NCI-H146 treated with DMSO at 0.1 percent for 48 hours (cell line): Measurements from ENCODE around the gene GAS7.

ENCODE experiments used
- DNase-seq: peaks from one replicate; lab custom pipeline; 2025; ENCODE audit not compliant: unreplicated experiment; lab: John Stamatoyannopoulos, UW

Gene GAS7

GRCh38 chr17:10198509-10199249 lies at the start of gene GAS7:
Gene GAS7, minus strand, starts transcription at chr17:10198606.
- DNase-seq, result no peak

GRCh38 chr17:10247810-10248209 lies 49.4 kb upstream of the GAS7 start:
- no peak for DNase-seq

DNA sequence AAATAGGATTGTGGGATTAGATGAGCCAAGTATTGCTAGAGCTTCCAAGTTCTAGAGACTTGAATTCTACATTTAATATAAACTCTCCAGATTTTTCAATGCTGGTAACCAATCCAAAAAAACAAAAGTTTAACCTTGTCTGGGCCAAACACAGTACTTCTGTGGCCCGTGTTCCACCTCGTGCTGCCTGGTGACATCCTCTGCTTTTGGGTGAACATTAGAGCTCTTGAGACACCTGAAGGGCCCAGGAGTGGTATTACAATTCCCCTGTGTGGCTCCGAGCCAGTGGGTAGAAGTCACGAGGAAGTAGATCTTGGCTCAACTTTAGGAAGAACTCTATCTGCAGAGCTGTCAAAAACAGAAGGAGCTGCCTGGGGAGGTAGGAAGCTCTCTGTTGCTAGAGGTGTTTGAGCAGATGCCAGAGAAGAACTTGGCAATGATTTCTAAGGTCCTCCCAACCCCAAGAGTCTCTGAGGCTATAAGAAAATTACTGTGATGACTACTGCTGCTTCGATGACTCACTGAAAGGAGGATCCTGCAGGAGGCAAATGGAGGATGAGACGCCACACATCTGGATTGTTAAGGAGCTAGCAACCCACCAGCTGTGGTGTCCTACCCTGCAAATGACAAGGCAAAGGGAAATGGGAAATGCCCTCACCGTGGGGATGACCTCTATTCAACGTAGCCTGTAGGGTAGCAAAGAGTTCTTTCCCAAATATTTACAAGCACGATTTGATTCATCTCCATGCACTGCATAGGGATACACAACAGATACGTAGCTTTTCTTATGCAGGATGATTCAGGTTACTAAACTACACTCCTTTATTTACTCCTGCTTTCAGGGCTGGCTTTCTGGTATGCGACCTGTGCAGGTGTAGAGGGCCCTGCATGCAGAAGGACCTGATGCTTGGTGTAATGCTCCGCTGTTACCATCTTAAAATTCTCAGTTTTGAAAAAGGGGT lies 45.8 kb upstream of the GAS7 start:
- no peak for DNase-seq

DNA sequence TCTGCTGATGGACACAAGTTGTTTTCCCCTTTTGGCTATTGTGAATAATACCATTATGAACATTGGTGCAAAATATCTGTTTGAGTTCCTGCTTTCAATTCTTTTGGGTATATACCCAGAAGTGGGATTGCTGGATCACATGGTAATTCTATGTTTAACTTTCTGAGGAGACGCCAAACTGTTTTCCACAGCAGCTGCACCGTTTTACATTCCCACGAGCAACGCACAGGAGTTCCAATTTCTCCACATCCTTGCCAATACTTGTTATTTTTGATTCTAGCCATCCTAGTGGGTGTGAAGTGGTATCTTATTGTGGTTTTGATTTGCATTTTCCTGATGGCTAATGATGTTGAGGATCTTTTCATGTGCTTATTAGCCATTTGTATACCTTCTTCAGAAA lies 43.4 kb upstream of the GAS7 start:
- no peak for DNase-seq

DNA sequence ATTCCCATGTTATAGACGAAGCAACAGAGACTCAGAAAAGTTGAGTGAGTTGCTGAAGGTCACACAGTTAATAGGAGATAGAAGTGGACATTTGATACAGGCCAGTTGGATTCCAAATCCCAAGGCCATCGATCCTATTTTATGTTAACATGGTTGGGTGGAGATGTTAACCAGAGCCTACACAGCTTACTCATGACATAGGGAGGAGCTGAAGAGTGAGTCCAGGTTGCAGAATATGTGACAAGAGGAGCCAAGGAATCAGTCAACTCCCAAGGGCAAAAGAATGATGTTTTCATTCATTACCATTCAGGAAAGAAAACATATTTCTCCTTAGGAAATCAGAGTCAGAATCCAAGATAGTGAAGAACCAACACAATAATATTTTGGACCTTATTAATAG lies 40.3 kb upstream of the GAS7 start:
- no peak for DNase-seq

- DNase-seq, result no peak
These were observed 35.6 kb upstream of the GAS7 start for GRCh38 chr17:10234033-10234432.

DNA sequence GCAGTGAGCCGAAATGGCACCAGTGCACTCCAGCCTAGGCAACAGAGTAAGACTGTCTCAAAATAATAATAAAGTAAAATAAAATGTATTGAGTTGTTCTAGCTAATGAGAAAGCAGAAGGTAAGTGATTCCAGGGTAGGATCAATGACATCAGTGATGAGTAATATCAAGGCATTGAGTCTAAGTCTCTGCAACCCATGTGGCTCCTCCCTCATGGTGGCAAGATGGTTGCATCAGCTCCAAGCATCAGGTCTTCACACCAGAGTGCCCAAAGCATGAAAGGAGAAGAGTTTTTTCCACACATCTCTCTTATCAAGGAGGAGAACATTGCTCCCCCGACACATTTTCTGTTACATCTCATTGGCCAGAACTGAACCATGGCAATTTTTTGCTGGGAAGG lies 34.8 kb upstream of the GAS7 start:
- DNase-seq, result no peak

GRCh38 chr17:10229181-10229580 lies 30.8 kb upstream of the GAS7 start:
- DNase-seq, result no peak

DNA sequence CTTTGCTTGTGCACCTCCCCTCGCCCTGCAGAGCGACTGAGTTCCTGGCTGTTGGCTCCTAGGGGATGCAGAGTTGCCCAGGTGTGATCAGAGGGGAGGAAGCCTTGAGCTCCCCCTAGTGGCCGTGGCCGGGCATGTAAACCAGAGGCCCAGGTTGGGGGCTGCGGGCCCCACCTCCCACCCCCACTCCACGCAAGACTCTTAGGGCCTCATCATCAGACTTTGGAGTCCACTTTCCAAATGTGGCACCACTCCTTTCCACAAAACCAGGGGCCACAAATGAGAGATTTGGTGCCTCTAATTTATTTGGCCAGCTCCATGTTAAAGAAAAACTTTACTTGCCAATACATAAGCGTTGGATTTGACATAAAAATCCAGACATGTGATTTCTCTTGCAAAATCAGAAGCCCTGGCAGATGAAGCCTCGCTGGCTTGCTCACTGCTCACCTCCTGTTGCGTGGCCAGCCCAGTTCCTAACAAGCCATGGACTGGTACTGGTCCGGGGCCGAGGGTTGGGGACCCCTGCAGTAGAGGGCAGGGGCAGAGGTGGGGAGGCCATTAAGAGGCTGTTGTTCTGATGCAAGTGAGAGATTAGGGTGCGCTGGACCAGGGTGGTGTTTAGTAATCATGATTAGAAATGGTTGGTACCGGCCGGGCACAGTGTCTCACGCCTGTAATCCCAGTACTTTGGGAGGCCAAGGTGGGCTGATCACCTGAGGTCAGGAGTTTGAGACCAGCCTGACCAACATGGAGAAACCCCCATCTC lies 28.7 kb upstream of the GAS7 start:
- DNase-seq, result no peak

DNA sequence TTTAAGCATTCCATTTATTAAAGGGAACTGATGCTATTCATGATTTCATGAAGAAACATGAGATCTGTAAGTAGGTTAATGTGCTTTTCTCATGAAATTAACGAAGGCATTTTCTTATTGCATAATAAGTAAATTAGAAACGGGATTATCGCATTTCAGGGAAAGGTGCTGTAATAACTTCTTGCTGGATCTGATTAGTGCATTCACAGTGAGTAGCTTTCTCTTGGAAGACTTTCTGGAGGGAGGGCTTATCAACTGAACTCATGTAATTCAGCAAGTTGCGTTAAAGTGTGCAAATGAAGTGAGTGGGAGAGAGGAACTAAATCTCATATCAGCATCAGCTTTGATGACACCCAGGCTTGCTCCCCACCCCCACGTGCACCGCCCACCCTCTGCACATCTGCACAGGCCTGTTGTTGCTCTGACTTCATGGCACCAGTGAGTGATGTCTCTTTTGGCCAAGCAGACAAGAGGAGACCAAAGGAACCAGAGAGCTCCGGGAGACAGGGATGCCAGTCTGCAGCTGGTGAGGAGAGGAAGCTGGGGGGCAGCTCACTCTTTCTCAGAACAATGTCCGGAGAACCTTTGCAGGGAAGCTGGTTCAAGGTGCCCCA lies 26.3 kb upstream of the GAS7 start:
- DNase-seq, result no peak

- no peak for DNase-seq
These were observed 20.8 kb upstream of the GAS7 start for GRCh38 chr17:10219193-10219592.

GRCh38 chr17:10217916-10218315 lies 19.5 kb upstream of the GAS7 start:
- DNase-seq, result no peak

- no peak for DNase-seq
These were observed 18.0 kb upstream of the GAS7 start for GRCh38 chr17:10216213-10216938.

DNA sequence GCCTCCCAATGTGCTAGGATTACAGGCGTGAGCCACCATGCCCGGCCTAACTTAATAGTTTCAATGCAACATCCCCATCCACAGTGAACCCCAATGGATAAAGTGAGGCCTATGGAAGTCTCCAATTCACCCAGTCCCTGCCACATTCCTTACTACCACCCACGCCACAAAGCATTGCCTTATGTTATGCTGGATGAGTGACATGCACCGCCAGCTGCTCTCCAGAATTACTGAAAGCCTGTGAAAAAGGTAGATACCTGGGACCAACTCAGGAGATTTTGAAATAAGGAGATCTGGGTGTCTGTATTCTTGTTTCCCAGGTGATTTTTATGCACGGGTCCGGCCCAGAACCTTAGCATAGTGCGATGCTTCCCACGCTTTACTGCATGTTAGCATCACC lies 16.9 kb upstream of the GAS7 start:
- no peak for DNase-seq

- DNase-seq, result no peak
These were observed 13.3 kb upstream of the GAS7 start for GRCh38 chr17:10211666-10212065.

GRCh38 chr17:10210151-10210574 lies 11.8 kb upstream of the GAS7 start:
- no peak for DNase-seq

GRCh38 chr17:10208604-10209193 lies 10.3 kb upstream of the GAS7 start:
- DNase-seq, result no peak

GRCh38 chr17:10207153-10207552 lies 8.7 kb upstream of the GAS7 start:
- DNase-seq, result no peak

- no peak for DNase-seq
These were observed 7.3 kb upstream of the GAS7 start for GRCh38 chr17:10205549-10206185.
